Measurements from ENCODE around the gene CD99.

CD99 gene

GRCh38 chrX:2679534-2680485 is 11.3 kb upstream of the CD99 start:
- ATAC-seq (replicated peaks) (no peak), DNase-seq (no peak)
- Mint-ChIP-seq H3K9me3 (no peaks in the 10 kb centered on the region), H3K27me3 (no peaks in the 10 kb centered on the region), H3K4me1 (ENCODE audit: low read depth in 2 of 2) (no peaks in the 10 kb centered on the region), H3K4me3 (no peak overlapping the region), H3K36me3 (ENCODE audit: insufficient read depth) (no peaks in the 10 kb centered on the region), H3K27ac (no peak overlapping the region)

GRCh38 chrX:2680486-2681348 is 10.4 kb upstream of the CD99 start:
- Mint-ChIP-seq H3K4me3 (no peak overlapping the region), H3K27me3 (no peaks in the 10 kb centered on the region), H3K36me3 (ENCODE audit: insufficient read depth) (no peaks in the 10 kb centered on the region), H3K27ac (no peak overlapping the region), H3K4me1 (ENCODE audit: low read depth in 2 of 2) (no peaks in the 10 kb centered on the region), H3K9me3 (no peaks in the 10 kb centered on the region)
- ATAC-seq (replicated peaks) (no peak), DNase-seq (no peak)

GRCh38 chrX:2682565-2683177 is 8.4 kb upstream of the CD99 start:
- Mint-ChIP-seq H3K9me3 (no peaks in the 10 kb centered on the region), H3K4me1 (ENCODE audit: low read depth in 2 of 2) (peaks cover 2 to 5% of the 10 kb centered on the region in 2 donors), H3K4me3 (no peak overlapping the region), H3K27me3 (no peaks in the 10 kb centered on the region), H3K36me3 (ENCODE audit: insufficient read depth) (no peaks in the 10 kb centered on the region), H3K27ac (no peak overlapping the region)
- DNase-seq (no peak), ATAC-seq (replicated peaks) (no peak)

GRCh38 chrX:2684256-2684655 is 6.8 kb upstream of the CD99 start:
- DNase-seq (no peak), ATAC-seq (replicated peaks) (no peak)
- Mint-ChIP-seq H3K27me3 (no peaks in the 10 kb centered on the region), H3K4me3 (no peak overlapping the region), H3K36me3 (ENCODE audit: insufficient read depth) (peaks cover 2% of the 10 kb centered on the region), H3K27ac (no peak overlapping the region), H3K4me1 (ENCODE audit: low read depth in 2 of 2) (peaks cover 2 to 5% of the 10 kb centered on the region in 2 donors), H3K9me3 (no peaks in the 10 kb centered on the region)

GRCh38 chrX:2685886-2686285 is 5.2 kb upstream of the CD99 start:
- DNase-seq: no peak
- no peak for ATAC-seq (replicated peaks)
- peaks cover 2% of the 10 kb centered on the region for H3K36me3 Mint-ChIP-seq (ENCODE audit: insufficient read depth)
- H3K4me3 Mint-ChIP-seq: no peak overlapping the region
- no peaks in the 10 kb centered on the region for H3K27me3 Mint-ChIP-seq
- no peak overlapping the region for H3K27ac Mint-ChIP-seq
- H3K4me1 Mint-ChIP-seq (ENCODE audit: low read depth in 2 of 2): peaks cover 4 to 11% of the 10 kb centered on the region in 2 donors
- H3K9me3 Mint-ChIP-seq: no peaks in the 10 kb centered on the region

- Mint-ChIP-seq H3K36me3 (ENCODE audit: insufficient read depth) (peaks cover 26% of the 10 kb centered on the region), H3K4me3 (peak overlapping the region; percentile 98 to 99), H3K27me3 (no peaks in the 10 kb centered on the region), H3K27ac (peak overlapping the region; percentile 92 to 96), H3K4me1 (ENCODE audit: low read depth in 2 of 2) (peaks cover 33 to 41% of the 10 kb centered on the region in 2 donors), H3K9me3 (no peaks in the 10 kb centered on the region)
- DNase-seq (no peak), ATAC-seq (replicated peaks) (no peak)
These were observed 1.1 kb upstream of the CD99 start for GRCh38 chrX:2689773-2690666.

- no peak for ATAC-seq (replicated peaks)
- H3K4me3 Mint-ChIP-seq: peak overlapping the region; percentile 98 to 99
- H3K36me3 Mint-ChIP-seq (ENCODE audit: insufficient read depth): peaks cover 40% of the 10 kb centered on the region
- no peaks in the 10 kb centered on the region for H3K9me3 Mint-ChIP-seq
- peak overlapping the region; percentile 92 to 96 for H3K27ac Mint-ChIP-seq
- H3K4me1 Mint-ChIP-seq (ENCODE audit: low read depth in 2 of 2): peaks cover 48 to 56% of the 10 kb centered on the region in 2 donors
- no peak for DNase-seq
- no peaks in the 10 kb centered on the region for H3K27me3 Mint-ChIP-seq
These were observed 587 bp downstream of the CD99 start for GRCh38 chrX:2691543-2692220.

- H3K36me3 Mint-ChIP-seq (ENCODE audit: insufficient read depth): peaks cover 41% of the 10 kb centered on the region
- DNase-seq: no peak
- no peak for ATAC-seq (replicated peaks)
- peak overlapping the region; percentile 98 to 99 for H3K4me3 Mint-ChIP-seq
- H3K9me3 Mint-ChIP-seq: no peaks in the 10 kb centered on the region
- H3K27ac Mint-ChIP-seq: peak overlapping the region; percentile 92 to 96
- H3K27me3 Mint-ChIP-seq: no peaks in the 10 kb centered on the region
- peaks cover 54 to 58% of the 10 kb centered on the region in 2 donors for H3K4me1 Mint-ChIP-seq (ENCODE audit: low read depth in 2 of 2)
These were observed 1.4 kb downstream of the CD99 start for GRCh38 chrX:2692221-2693112.

- H3K4me1 Mint-ChIP-seq (ENCODE audit: low read depth in 2 of 2): peaks cover 63 to 67% of the 10 kb centered on the region in 2 donors
- ATAC-seq (replicated peaks) (no peak), DNase-seq (no peak)
- H3K27ac Mint-ChIP-seq: peak overlapping the region; percentile 92 to 96
- no peaks in the 10 kb centered on the region for H3K27me3 Mint-ChIP-seq
- no peaks in the 10 kb centered on the region for H3K9me3 Mint-ChIP-seq
- peak overlapping the region; percentile 98 to 99 for H3K4me3 Mint-ChIP-seq
- H3K36me3 Mint-ChIP-seq (ENCODE audit: insufficient read depth): peaks cover 44% of the 10 kb centered on the region
These were observed 2.3 kb downstream of the CD99 start for GRCh38 chrX:2693113-2694002.

GRCh38 chrX:2694914-2695267 is 3.8 kb downstream of the CD99 start:
- Mint-ChIP-seq H3K4me1 (ENCODE audit: low read depth in 2 of 2) (peaks cover 77 to 81% of the 10 kb centered on the region in 2 donors), H3K9me3 (no peaks in the 10 kb centered on the region), H3K27me3 (no peaks in the 10 kb centered on the region), H3K36me3 (ENCODE audit: insufficient read depth) (peaks cover 54% of the 10 kb centered on the region), H3K27ac (peak overlapping the region; percentile 92 to 96), H3K4me3 (peak overlapping the region; percentile 98 to 99)
- DNase-seq: no peak
- ATAC-seq (replicated peaks): no peak

All from effector memory CD8-positive, alpha-beta T cell (primary cell).